Astrocyte (in vitro differentiated cells and primary cell): ENCODE results near the gene DISC1. TPM values are rescaled to one million over a fixed set of nuclear protein-coding genes. Genes with fewer than 3 reads are reported as not detected.

Source experiments
- DNase-seq: peaks from one replicate; pipeline ENCODE4 v3.0.0-alpha.2; 2010; ENCODE audit warnings: low read depth
- FAIRE-seq: peaks from 2 replicates; lab custom pipeline; 2011; peaks lifted over from hg19 to GRCh38; lab: Jason Lieb, UNC
- H2AFZ ChIP-seq: 2 replicates; pipeline ENCODE4 v1.6.0; 2012; ENCODE audit warnings: low read depth, low read length, inconsistent platforms
- H3K27ac ChIP-seq: 2 replicates; pipeline ENCODE4 v1.5.1; 2011; ENCODE audit warnings: low read depth, low read length, inconsistent platforms
- H3K27me3 ChIP-seq: 2 replicates; pipeline ENCODE4 v1.6.0; 2011; ENCODE audit warnings: low read length, inconsistent platforms; ENCODE audit not compliant: insufficient read depth
- H3K36me3 ChIP-seq: 2 replicates; pipeline ENCODE4 v1.5.1; 2011; ENCODE audit warnings: low read length, inconsistent platforms; ENCODE audit not compliant: insufficient read depth
- H3K4me1 ChIP-seq: 2 replicates; pipeline ENCODE4 v1.5.1; 2011; ENCODE audit warnings: low read length, inconsistent platforms; ENCODE audit not compliant: insufficient read depth
- H3K4me2 ChIP-seq: 2 replicates; pipeline ENCODE4 v1.6.0; 2012; ENCODE audit warnings: low read length, inconsistent platforms
- H3K4me3 ChIP-seq: 2 replicates; pipeline ENCODE4 v1.5.1; 2011; ENCODE audit warnings: low read depth, mild to moderate bottlenecking, low read length, inconsistent platforms; ENCODE audit not compliant: insufficient read depth
- H3K79me2 ChIP-seq: 2 replicates; pipeline ENCODE4 v1.6.0; 2012; ENCODE audit warnings: mild to moderate bottlenecking, low read length, inconsistent platforms; ENCODE audit not compliant: insufficient read depth
- H3K9ac ChIP-seq: 2 replicates; pipeline ENCODE4 v1.6.0; 2012; ENCODE audit warnings: mild to moderate bottlenecking, low read length, inconsistent platforms
- H3K9me3 ChIP-seq: 2 replicates; pipeline ENCODE4 v1.5.1; 2012; ENCODE audit warnings: low read depth, mild to moderate bottlenecking, low read length, inconsistent platforms; ENCODE audit not compliant: insufficient read depth
- H4K20me1 ChIP-seq: 2 replicates; pipeline ENCODE4 v1.6.0; 2012; ENCODE audit warnings: low read length, inconsistent platforms; ENCODE audit not compliant: insufficient read depth
- H3K27ac Mint-ChIP-seq: one replicate; pipeline ENCODE4 v1.8.0; 2021; ENCODE audit warnings: mild to moderate bottlenecking, mixed read lengths; ENCODE audit not compliant: unreplicated experiment
- H3K27me3 Mint-ChIP-seq: one replicate; pipeline ENCODE4 v1.8.0; 2021; ENCODE audit warnings: low read depth, mixed read lengths; ENCODE audit not compliant: unreplicated experiment
- H3K36me3 Mint-ChIP-seq: one replicate; pipeline ENCODE4 v1.8.0; 2021; ENCODE audit warnings: low read depth, mixed read lengths; ENCODE audit not compliant: unreplicated experiment
- H3K4me1 Mint-ChIP-seq: one replicate; pipeline ENCODE4 v1.8.0; 2021; ENCODE audit warnings: low read depth, mixed read lengths; ENCODE audit not compliant: unreplicated experiment
- H3K4me3 Mint-ChIP-seq: one replicate; pipeline ENCODE4 v1.8.0; 2021; ENCODE audit warnings: mild to moderate bottlenecking, moderate library complexity, mixed read lengths; ENCODE audit not compliant: unreplicated experiment
- H3K9me3 Mint-ChIP-seq: one replicate; pipeline ENCODE4 v1.8.0; 2021; ENCODE audit warnings: mild to moderate bottlenecking, mixed read lengths; ENCODE audit not compliant: unreplicated experiment
- EZH2 ChIP-seq: IDR thresholded peaks from 2 replicates; pipeline ENCODE4 v1.6.1; 2012; ENCODE audit warnings: mild to moderate bottlenecking, low read length, inconsistent platforms; ENCODE audit not compliant: insufficient read depth
- total RNA-seq: library from RNA; stranded (reverse); gene quantifications from 2 replicates; pipeline ENCODE4 v1.2.1, GENCODE V29; 2021
- TF ChIP-seq, protein P1 (sequence below): IDR thresholded peaks from 2 replicates; pipeline ENCODE4 v1.5.1; 2011; ENCODE audit warnings: low read depth, mild to moderate bottlenecking, inconsistent platforms, low read length, moderate library complexity; ENCODE audit not compliant: insufficient read depth

Gene DISC1
- total RNA-seq, 1 donor from 2014 or later: 9.1 TPM

DNA sequence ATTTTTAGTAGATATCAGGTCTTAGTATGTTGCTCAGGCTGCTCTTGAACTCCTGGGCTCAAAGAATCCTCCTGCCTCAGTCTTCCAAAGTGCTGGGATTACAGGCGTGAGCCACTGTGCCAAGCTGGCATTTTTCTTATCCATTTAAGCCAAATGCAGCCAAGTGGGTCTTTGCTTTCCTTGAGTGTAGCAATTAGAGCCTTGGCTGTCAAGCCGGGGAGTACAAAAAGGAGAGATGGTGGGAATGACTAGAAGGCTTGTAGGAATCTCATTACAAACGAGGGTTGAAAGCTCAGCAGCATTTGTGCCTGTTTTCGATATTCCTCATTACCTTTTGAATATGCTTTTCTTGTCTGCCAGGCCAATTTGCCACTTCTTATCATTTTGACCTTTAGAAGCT is 140.9 kb downstream of the DISC1 start:
- H3K4me1 Mint-ChIP-seq: no peaks in the 10 kb centered on the region
- peaks cover 15% of the 10 kb centered on the region for H3K36me3 Mint-ChIP-seq

GRCh38 chr1:231768416-231768815 is 141.8 kb downstream of the DISC1 start:
- H3K27ac ChIP-seq: no peak overlapping the region
- Mint-ChIP-seq H3K9me3 (no peaks in the 10 kb centered on the region), H3K4me1 (no peaks in the 10 kb centered on the region), H3K4me3 (no peak overlapping the region), H3K27me3 (no peaks in the 10 kb centered on the region), H3K27ac (no peak overlapping the region), H3K36me3 (peaks cover 20% of the 10 kb centered on the region)
- no peak for TF ChIP-seq EZH2
- TF ChIP-seq, protein P1, sequence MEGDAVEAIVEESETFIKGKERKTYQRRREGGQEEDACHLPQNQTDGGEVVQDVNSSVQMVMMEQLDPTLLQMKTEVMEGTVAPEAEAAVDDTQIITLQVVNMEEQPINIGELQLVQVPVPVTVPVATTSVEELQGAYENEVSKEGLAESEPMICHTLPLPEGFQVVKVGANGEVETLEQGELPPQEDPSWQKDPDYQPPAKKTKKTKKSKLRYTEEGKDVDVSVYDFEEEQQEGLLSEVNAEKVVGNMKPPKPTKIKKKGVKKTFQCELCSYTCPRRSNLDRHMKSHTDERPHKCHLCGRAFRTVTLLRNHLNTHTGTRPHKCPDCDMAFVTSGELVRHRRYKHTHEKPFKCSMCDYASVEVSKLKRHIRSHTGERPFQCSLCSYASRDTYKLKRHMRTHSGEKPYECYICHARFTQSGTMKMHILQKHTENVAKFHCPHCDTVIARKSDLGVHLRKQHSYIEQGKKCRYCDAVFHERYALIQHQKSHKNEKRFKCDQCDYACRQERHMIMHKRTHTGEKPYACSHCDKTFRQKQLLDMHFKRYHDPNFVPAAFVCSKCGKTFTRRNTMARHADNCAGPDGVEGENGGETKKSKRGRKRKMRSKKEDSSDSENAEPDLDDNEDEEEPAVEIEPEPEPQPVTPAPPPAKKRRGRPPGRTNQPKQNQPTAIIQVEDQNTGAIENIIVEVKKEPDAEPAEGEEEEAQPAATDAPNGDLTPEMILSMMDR: no peak
- H3K9ac ChIP-seq: no peak overlapping the region
- no peaks in the 10 kb centered on the region for H3K4me1 ChIP-seq
- no peak overlapping the region for H2AFZ ChIP-seq
- no peaks in the 10 kb centered on the region for H3K9me3 ChIP-seq
- no peak overlapping the region for H3K4me2 ChIP-seq
- no peaks in the 10 kb centered on the region for H3K36me3 ChIP-seq
- no peaks in the 10 kb centered on the region for H3K27me3 ChIP-seq
- no peak overlapping the region for H3K4me3 ChIP-seq
- no peak for DNase-seq
- H3K79me2 ChIP-seq: no peaks in the 10 kb centered on the region
- no peak for FAIRE-seq
- H4K20me1 ChIP-seq: no peaks in the 10 kb centered on the region

More for the DNA sequence above, 140.9 kb downstream of the DISC1 start:
- Histone ChIP-seq H3K27me3 (no peaks in the 10 kb centered on the region), H3K79me2 (no peaks in the 10 kb centered on the region), H3K4me1 (no peaks in the 10 kb centered on the region), H2AFZ (no peak overlapping the region), H4K20me1 (no peaks in the 10 kb centered on the region), H3K4me2 (no peak overlapping the region), H3K27ac (no peak overlapping the region), H3K9me3 (no peaks in the 10 kb centered on the region), H3K9ac (no peak overlapping the region), H3K36me3 (no peaks in the 10 kb centered on the region), H3K4me3 (no peak overlapping the region)
- Mint-ChIP-seq H3K4me3 (no peak overlapping the region), H3K27ac (no peak overlapping the region), H3K27me3 (no peaks in the 10 kb centered on the region), H3K9me3 (no peaks in the 10 kb centered on the region)
- TF ChIP-seq EZH2: no peak
- TF ChIP-seq, protein P1: no peak
- FAIRE-seq (no peak), DNase-seq (no peak)

DNA sequence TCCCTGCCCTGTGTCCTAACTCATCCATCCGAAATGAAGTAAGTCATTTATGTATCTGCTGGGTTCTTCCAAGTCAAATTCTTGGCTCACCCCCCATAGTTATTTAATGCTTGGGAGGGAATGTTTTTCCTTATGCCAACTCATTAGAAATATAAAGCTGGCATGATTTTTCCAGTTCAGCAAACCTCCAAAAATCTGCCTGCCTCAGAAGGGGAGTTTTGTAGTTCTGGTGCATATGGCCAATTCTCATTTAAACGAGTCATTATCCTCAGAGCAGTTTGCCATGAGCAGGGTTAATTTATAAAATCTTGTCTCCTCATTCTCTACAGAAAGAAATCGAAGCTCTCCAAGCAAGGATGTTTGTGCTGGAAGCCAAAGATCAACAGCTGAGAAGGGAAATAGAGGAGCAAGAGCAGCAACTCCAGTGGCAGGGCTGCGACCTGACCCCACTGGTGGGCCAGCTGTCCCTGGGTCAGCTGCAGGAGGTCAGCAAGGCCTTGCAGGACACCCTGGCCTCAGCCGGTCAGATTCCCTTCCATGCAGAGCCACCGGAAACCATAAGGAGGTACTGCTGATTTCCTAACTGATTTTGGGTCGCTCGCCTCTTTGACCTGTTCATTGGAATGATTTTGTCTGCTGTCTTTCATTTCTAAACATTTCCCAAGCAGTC is 144.1 kb downstream of the DISC1 start:
- no peak for FAIRE-seq
- DNase-seq: no peak
- no peaks in the 10 kb centered on the region for H3K36me3 ChIP-seq
- H2AFZ ChIP-seq: no peak overlapping the region
- H4K20me1 ChIP-seq: no peaks in the 10 kb centered on the region
- no peaks in the 10 kb centered on the region for H3K27me3 Mint-ChIP-seq
- no peak overlapping the region for H3K9ac ChIP-seq
- no peaks in the 10 kb centered on the region for H3K9me3 ChIP-seq
- H3K4me3 Mint-ChIP-seq: no peak overlapping the region
- peaks cover 3% of the 10 kb centered on the region for H3K4me1 Mint-ChIP-seq
- H3K27ac ChIP-seq: no peak overlapping the region
- H3K79me2 ChIP-seq: no peaks in the 10 kb centered on the region
- H3K4me1 ChIP-seq: peaks cover 3% of the 10 kb centered on the region
- no peaks in the 10 kb centered on the region for H3K9me3 Mint-ChIP-seq
- H3K27me3 ChIP-seq: no peaks in the 10 kb centered on the region
- TF ChIP-seq EZH2: no peak
- TF ChIP-seq, protein P1: no peak
- no peak overlapping the region for H3K4me2 ChIP-seq
- no peak overlapping the region for H3K27ac Mint-ChIP-seq
- H3K4me3 ChIP-seq: no peak overlapping the region
- peaks cover 30% of the 10 kb centered on the region for H3K36me3 Mint-ChIP-seq
